Measurements from ENCODE around the gene GNB1. TPM values are rescaled to one million over a fixed set of nuclear protein-coding genes. Genes with fewer than 3 reads are reported as not detected.
"Not testable (repeated sequence)": the region's sequence is repeated elsewhere in the genome, so short reads cannot be mapped to it uniquely, and the experiment has no call there.

Gene GNB1
- total and polyA plus RNA-seq, 2 of the 4 experiments (the other 2 are of a cell fraction): 73.5 to 371 TPM

GRCh38 chr1:1937061-1937460 lies 46.2 kb upstream of the GNB1 start:
- no peak overlapping the region for H3K14ac ChIP-seq (replicated peaks; ENCODE audit: low read depth, low read length)
- no peaks in the 10 kb centered on the region for H3K36me3 ChIP-seq (ENCODE audit: control insufficient read depth, insufficient read depth, low read length)
- H4K5ac ChIP-seq (ENCODE audit: low read depth, low read length): no peak overlapping the region
- 56% methylated on average over 9 of the region's 15 CpGs; no CpG with 5 or more reads in 1 of the 2 experiments for WGBS, 2 experiments (ENCODE audit: extremely low coverage in 2 of 2, insufficient read length in 1 of 2)
- H3K9ac ChIP-seq (ENCODE audit: low read depth, low read length): no peak overlapping the region
- H3K23ac ChIP-seq (ENCODE audit: low read depth, low read length): no peak overlapping the region
- peaks cover 4% of the 10 kb centered on the region; the same call in 1 of the 2 replicates for H3K9me1 ChIP-seq (ENCODE audit: insufficient read depth, low read length)
- in situ Hi-C loops (cut with MboI; ENCODE audit: low sequenced_read_pairs): no loop called here
- no peak overlapping the region for H3K4me2 ChIP-seq (ENCODE audit: low read depth, low read length)
- H3K4me1 ChIP-seq (ENCODE audit: control insufficient read depth, insufficient read depth, low read length): no peaks in the 10 kb centered on the region
- ATAC-seq (ENCODE audit: low read depth): no peak
- H3K27me3 ChIP-seq (ENCODE audit: control insufficient read depth, insufficient read depth, low read length): peaks cover 13% of the 10 kb centered on the region
- dilution Hi-C loops (cut with HindIII; ENCODE audit: low sequenced_read_pairs, unreplicated experiment): no loop called here
- no peak overlapping the region for H2AK9ac ChIP-seq (replicated peaks; ENCODE audit: low read depth, low read length, poor library complexity)
- no peak overlapping the region for H3K56ac ChIP-seq (ENCODE audit: extremely low read depth, insufficient read depth, low read length)
- H2AFZ ChIP-seq (replicated peaks; ENCODE audit: low read length, poor library complexity): no peak overlapping the region
- H3K18ac ChIP-seq (ENCODE audit: low read depth, low read length): no peak overlapping the region
- no peak overlapping the region for H2BK120ac ChIP-seq (ENCODE audit: low read depth, low read length)
- H3K79me1 ChIP-seq (ENCODE audit: low read depth in 1 of 2, low read length in 2 of 2): no peaks in the 10 kb centered on the region
- no peaks in the 10 kb centered on the region for H3K9me3 ChIP-seq (ENCODE audit: control insufficient read depth, insufficient read depth, low read length)
- H4K20me1 ChIP-seq (ENCODE audit: insufficient read depth, low read length): no peaks in the 10 kb centered on the region
- intact Hi-C loops (cut with micrococcal nuclease): no loop called here
- POLR2A ChIA-PET (ENCODE audit: unreplicated experiment): no interaction called here
- H2AK5ac ChIP-seq (ENCODE audit: low read depth, low read length): no peak overlapping the region
- H3K27ac ChIP-seq (ENCODE audit: insufficient read depth, low read length): no peak overlapping the region
- DNase-seq: no peak
- no peak overlapping the region for H3K4me3 ChIP-seq (ENCODE audit: insufficient read depth, low read depth, low read length)
- no peak overlapping the region for H3K4ac ChIP-seq (ENCODE audit: low read depth, low read length)
- CTCF ChIA-PET: no interaction called here
- BruUV-seq (replicated peaks): no TSS peak
- H2BK20ac ChIP-seq (ENCODE audit: low read depth, low read length): no peak overlapping the region
- no peak overlapping the region for H2BK15ac ChIP-seq (ENCODE audit: low read depth, low read length)
- no peak overlapping the region for H4K91ac ChIP-seq (ENCODE audit: insufficient read depth, low read depth, low read length)
- H2BK5ac ChIP-seq (ENCODE audit: low read depth, low read length, poor library complexity, severe bottlenecking): no peak overlapping the region
- no peak overlapping the region for H4K8ac ChIP-seq (ENCODE audit: low read depth in 2 of 2, low read length in 2 of 2)
- TF ChIP-seq SMC3 (IDR thresholded peaks at IDR 0.05; ENCODE audit: low read depth, low read length): no peak
- TF ChIP-seq POLR2A (IDR thresholded peaks at IDR 0.05; ENCODE audit: low read depth, low read length): no peak
- no peak for TF ChIP-seq FOS (IDR thresholded peaks at IDR 0.05; ENCODE audit: low read depth, low read length)
- TF ChIP-seq ELK1 (IDR thresholded peaks at IDR 0.05; ENCODE audit: borderline replicate concordance, low read depth, low read length): no peak
- no peak for TF ChIP-seq NFE2L2 (IDR thresholded peaks at IDR 0.05; ENCODE audit: low read depth, low read length)
- TF ChIP-seq CEBPB (IDR thresholded peaks at IDR 0.05; ENCODE audit: low read depth, low read length): no peak
- no peak for TF ChIP-seq RAD21 (IDR thresholded peaks at IDR 0.05; ENCODE audit: low read length)
- TF ChIP-seq RFX5 (IDR thresholded peaks at IDR 0.05; ENCODE audit: low read depth, low read length): no peak
- no peak for TF ChIP-seq USF2 (IDR thresholded peaks at IDR 0.05; ENCODE audit: low read depth, low read length)

- H2BK15ac ChIP-seq (ENCODE audit: low read depth, low read length); DNase-seq; dilution Hi-C loops (cut with HindIII; ENCODE audit: low sequenced_read_pairs, unreplicated experiment); H3K79me1 ChIP-seq (ENCODE audit: low read depth in 1 of 2, low read length in 2 of 2); H3K4me3 ChIP-seq (ENCODE audit: insufficient read depth, low read depth, low read length); in situ Hi-C loops (cut with MboI; ENCODE audit: low sequenced_read_pairs); intact Hi-C loops (cut with micrococcal nuclease); H4K8ac ChIP-seq (ENCODE audit: low read depth in 2 of 2, low read length in 2 of 2); H2BK20ac ChIP-seq (ENCODE audit: low read depth, low read length); H3K36me3 ChIP-seq (ENCODE audit: control insufficient read depth, insufficient read depth, low read length); H3K9me1 ChIP-seq (ENCODE audit: insufficient read depth, low read length); POLR2A ChIA-PET (ENCODE audit: unreplicated experiment); H3K14ac ChIP-seq (replicated peaks; ENCODE audit: low read depth, low read length); H3K56ac ChIP-seq (ENCODE audit: extremely low read depth, insufficient read depth, low read length); CTCF ChIA-PET; H3K4ac ChIP-seq (ENCODE audit: low read depth, low read length); H3K9ac ChIP-seq (ENCODE audit: low read depth, low read length); H2AK5ac ChIP-seq (ENCODE audit: low read depth, low read length); H2BK120ac ChIP-seq (ENCODE audit: low read depth, low read length); H4K5ac ChIP-seq (ENCODE audit: low read depth, low read length); H4K91ac ChIP-seq (ENCODE audit: insufficient read depth, low read depth, low read length); H3K4me1 ChIP-seq (ENCODE audit: control insufficient read depth, insufficient read depth, low read length); H3K27me3 ChIP-seq (ENCODE audit: control insufficient read depth, insufficient read depth, low read length); BruUV-seq (replicated peaks); H4K20me1 ChIP-seq (ENCODE audit: insufficient read depth, low read length); H3K18ac ChIP-seq (ENCODE audit: low read depth, low read length); H3K9me3 ChIP-seq (ENCODE audit: control insufficient read depth, insufficient read depth, low read length); H3K27ac ChIP-seq (ENCODE audit: insufficient read depth, low read length); H3K4me2 ChIP-seq (ENCODE audit: low read depth, low read length); H2AK9ac ChIP-seq (replicated peaks; ENCODE audit: low read depth, low read length, poor library complexity); H2AFZ ChIP-seq (replicated peaks; ENCODE audit: low read length, poor library complexity); H2BK5ac ChIP-seq (ENCODE audit: low read depth, low read length, poor library complexity, severe bottlenecking); H3K23ac ChIP-seq (ENCODE audit: low read depth, low read length); ATAC-seq (ENCODE audit: low read depth): not testable (repeated sequence)
- no CpG with 5 or more reads among the region's 21 CpGs for WGBS, 2 experiments (ENCODE audit: extremely low coverage in 2 of 2, insufficient read length in 1 of 2)
These were observed 44.0 kb upstream of the GNB1 start for GRCh38 chr1:1934848-1935247.

Data from IMR-90 (cell line).